Upper lobe of left lung (tissue), 6 donors: ENCODE measurements around the gene ATG101. TPM values are rescaled to one million over a fixed set of nuclear protein-coding genes. Genes with fewer than 3 reads are reported as not detected.

Experiments used
- ATAC-seq, 2 donors: fragments of 200-7000 bp; cut with Tn5 transposase; one replicate each; pipeline ENCODE4 v1.9.1; 2022; ENCODE audit warnings: mild to moderate bottlenecking in 2 of 2, moderate library complexity in 2 of 2; ENCODE audit not compliant: low FRiP score in 2 of 2
- DNase-seq, 2 donors: peaks; one replicate each; pipeline ENCODE4 v3.0.0-alpha.2; 2019 to 2020
- H3K27ac ChIP-seq, 4 donors: fragments of 200-600 bp; sonication (generic); one replicate each; pipeline ENCODE4 v1.5.1; 2016 to 2019
- H3K27me3 ChIP-seq, 4 donors: fragments of 200-600 bp; sonication (generic); one replicate each; pipeline ENCODE4 v1.5.1; 2017 to 2019
- H3K36me3 ChIP-seq, 4 donors: fragments of 200-600 bp; sonication (generic); one replicate each; pipeline ENCODE4 v1.5.1; 2016 to 2019
- H3K4me1 ChIP-seq, 4 donors: fragments of 200-600 bp; sonication (generic); one replicate each; pipeline ENCODE4 v1.5.1; 2018 to 2019
- H3K4me3 ChIP-seq, 4 donors: fragments of 200-600 bp; sonication (generic); one replicate each; pipeline ENCODE4 v1.5.1; 2017 to 2019; ENCODE audit warnings: mild to moderate bottlenecking in 2 of 4, moderate library complexity in 1 of 4
- H3K9me3 ChIP-seq, 4 donors: fragments of 200-600 bp; sonication (generic); one replicate each; pipeline ENCODE4 v1.5.1; 2018 to 2019
- CTCF ChIP-seq, 6 experiments: fragments of 450-650 bp in 4 of 6; fragments of 200-600 bp in 2 of 6; sonication (generic) in 2 of 6; IDR thresholded peaks; one replicate each; pipeline ENCODE4 v1.5.1; 2016 to 2019; ENCODE audit warnings: antibody characterized with exemption in 6 of 6
- EP300 ChIP-seq, 4 donors: sonication (generic); formaldehyde crosslinking; IDR thresholded peaks; one replicate each; pipeline ENCODE4 v1.5.1; 2017; ENCODE audit warnings: antibody characterized with exemption in 4 of 4, control low read depth in 2 of 4
- POLR2A ChIP-seq, 4 donors: fragments of 450-650 bp; IDR thresholded peaks; one replicate each; pipeline ENCODE4 v1.5.1; 2016 to 2017; ENCODE audit warnings: antibody characterized with exemption in 4 of 4, mild to moderate bottlenecking in 2 of 4
- POLR2AphosphoS5 ChIP-seq, 2 donors: sonication (generic); formaldehyde crosslinking; IDR thresholded peaks; one replicate each; pipeline ENCODE4 v1.5.1; 2017; ENCODE audit warnings: antibody characterized with exemption in 2 of 2
- WGBS, 2 donors: methylation state at CpG; one replicate each; pipeline ENCODE4 v1.1.5; 2017 to 2018; 5-methylcytosine and 5-hydroxymethylcytosine counted together
- total RNA-seq, 6 donors: library from RNA; depleted of rRNA in 4 of 6; stranded (reverse); fragments of >200 nt in 4 of 6; gene quantifications; one replicate each; pipeline versions ENCODE4 v1.1.0 to v1.2.1, GENCODE V29; 2016 to 2021
- donor health status: DM: no; HTN: no; CAD: no; lungs with moderate emphysema.
- donor health status: DM: no; HTN: yes; CAD: no; lungs with severe emphysema.

ATG101 gene
- total RNA-seq, 6 donors from 2014 or later, result 17.8 to 74.8 (median 35.9) TPM

GRCh38 chr12:52043386-52044212 lies 26.2 kb upstream of the ATG101 start:
- WGBS, 2 donors, result 72 to 73% methylated on average over 16 to 17 of the region's 21 CpGs
- H3K9me3 ChIP-seq, result no peaks in the 10 kb centered on the region
- H3K4me1 ChIP-seq, result peaks cover 50 to 62% (median 54%) of the 10 kb centered on the region in 4 donors
- peak overlapping the region; percentile 88 to 92 (median 90) for H3K27ac ChIP-seq
- peaks cover 0 to 8% (median 0%) of the 10 kb centered on the region in 4 donors for H3K36me3 ChIP-seq
- DNase-seq (peak in 1 of 2 donors; percentile 83), ATAC-seq (peak; percentile 11 to 47)
- TF ChIP-seq EP300 (IDR thresholded peaks at IDR 0.05) (peak in 1 of 4 donors; percentile 25), POLR2AphosphoS5 (IDR thresholded peaks at IDR 0.05) (no peak)
- H3K4me3 ChIP-seq, result peak overlapping the region in 1 of 4 donors; percentile 14
- no peaks in the 10 kb centered on the region for H3K27me3 ChIP-seq

GRCh38 chr12:52044292-52044983 lies 25.3 kb upstream of the ATG101 start:
- TF ChIP-seq CTCF (IDR thresholded peaks at IDR 0.05) (no peak), EP300 (IDR thresholded peaks at IDR 0.05) (peak in 1 of 4 donors; percentile 20), POLR2A (IDR thresholded peaks at IDR 0.05) (peak in 2 of 4 donors; percentile 37 to 55), POLR2AphosphoS5 (IDR thresholded peaks at IDR 0.05) (peak; percentile 22 to 62)
- DNase-seq (peak; percentile 62 to 89), ATAC-seq (peak; percentile 64 to 71)
- H3K9me3 ChIP-seq, result no peaks in the 10 kb centered on the region
- 43 to 49% methylated on average over 14 to 18 of the region's 18 CpGs for WGBS, 2 donors
- H3K4me1 ChIP-seq, result peaks cover 48 to 57% (median 52%) of the 10 kb centered on the region in 4 donors
- peak overlapping the region; percentile 88 to 92 (median 90) for H3K27ac ChIP-seq
- H3K36me3 ChIP-seq, result peaks cover 0 to 8% (median 0%) of the 10 kb centered on the region in 4 donors
- no peaks in the 10 kb centered on the region for H3K27me3 ChIP-seq
- H3K4me3 ChIP-seq, result peak overlapping the region in 1 of 4 donors; percentile 14

- 19% methylated on average over 4 of the region's 4 CpGs; no CpG with 5 or more reads in 1 of the 2 donors for WGBS, 2 donors
- H3K27ac ChIP-seq, result peak overlapping the region; percentile 88 to 92 (median 90)
- ATAC-seq (peak; percentile 22 to 34), DNase-seq (peak; percentile 71 to 84)
- H3K9me3 ChIP-seq, result no peaks in the 10 kb centered on the region
- H3K4me1 ChIP-seq, result peaks cover 61 to 69% (median 64%) of the 10 kb centered on the region in 4 donors
- H3K27me3 ChIP-seq, result no peaks in the 10 kb centered on the region
- TF ChIP-seq EP300 (IDR thresholded peaks at IDR 0.05) (peak in 1 of 4 donors; percentile 13), POLR2A (IDR thresholded peaks at IDR 0.05) (peak in 1 of 4 donors; percentile 51), POLR2AphosphoS5 (IDR thresholded peaks at IDR 0.05) (peak in 1 of 2 donors; percentile 47), CTCF (IDR thresholded peaks at IDR 0.05) (no peak)
- no peak overlapping the region for H3K4me3 ChIP-seq
- H3K36me3 ChIP-seq, result peaks cover 0 to 8% (median 0%) of the 10 kb centered on the region in 4 donors
Measured at GRCh38 chr12:52045794-52046199, 24.0 kb upstream of the ATG101 start.

GRCh38 chr12:52046859-52047258 lies 22.9 kb upstream of the ATG101 start:
- Histone ChIP-seq H3K36me3 (peaks cover 0 to 5% (median 0%) of the 10 kb centered on the region in 4 donors), H3K27ac (peak overlapping the region; percentile 88 to 92 (median 90)), H3K4me3 (no peak overlapping the region), H3K9me3 (no peaks in the 10 kb centered on the region), H3K4me1 (peaks cover 58 to 61% (median 59%) of the 10 kb centered on the region in 4 donors), H3K27me3 (no peaks in the 10 kb centered on the region)
- ATAC-seq (no peak), DNase-seq (no peak)
- 91 to 93% methylated on average over 7 of the region's 7 CpGs for WGBS, 2 donors
- no peak for TF ChIP-seq EP300 (IDR thresholded peaks at IDR 0.05)
- TF ChIP-seq POLR2A (IDR thresholded peaks at IDR 0.05), result no peak
- TF ChIP-seq POLR2AphosphoS5 (IDR thresholded peaks at IDR 0.05), result no peak
- no peak for TF ChIP-seq CTCF (IDR thresholded peaks at IDR 0.05)

- no peak for ATAC-seq
- Histone ChIP-seq H3K27ac (peak overlapping the region in 1 of 4 donors; percentile 94), H3K4me3 (no peak overlapping the region), H3K36me3 (peaks cover 0 to 18% (median 8%) of the 10 kb centered on the region in 4 donors), H3K9me3 (no peaks in the 10 kb centered on the region), H3K4me1 (peaks cover 51 to 63% (median 52%) of the 10 kb centered on the region in 4 donors), H3K27me3 (no peaks in the 10 kb centered on the region)
- no peak for DNase-seq
- no peak for TF ChIP-seq CTCF (IDR thresholded peaks at IDR 0.05)
- TF ChIP-seq POLR2AphosphoS5 (IDR thresholded peaks at IDR 0.05), result no peak
- TF ChIP-seq EP300 (IDR thresholded peaks at IDR 0.05), result no peak
- TF ChIP-seq POLR2A (IDR thresholded peaks at IDR 0.05), result no peak
- WGBS, 2 donors, result 74 to 77% methylated on average over 4 of the region's 4 CpGs
Measured at GRCh38 chr12:52049286-52049685, 20.5 kb upstream of the ATG101 start.
